ENCODE results near the gene MAP1LC3A.

The MAP1LC3A gene

DNA sequence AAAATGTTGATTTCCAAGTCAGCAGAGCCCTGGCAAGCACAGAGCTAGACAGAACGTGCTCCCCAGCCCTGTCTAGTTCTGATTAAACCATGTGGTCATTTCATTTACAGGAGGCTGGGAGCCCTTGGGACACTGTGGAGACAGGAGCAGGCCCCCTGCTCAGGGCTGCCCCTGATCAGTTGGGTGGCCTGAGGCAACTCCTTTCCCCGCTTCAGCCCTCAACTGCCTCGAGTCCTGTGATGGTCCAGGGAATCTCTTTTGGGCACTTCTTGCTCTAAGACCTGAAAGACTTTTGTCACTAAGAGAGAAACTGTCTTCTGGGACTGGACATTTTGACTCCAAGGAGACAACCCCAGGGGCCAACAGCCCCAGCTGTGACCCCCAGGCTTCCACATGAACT is 28.8 kb upstream of the MAP1LC3A start:
- DNase-seq (ENCODE audit: low read depth, low spot score): no peak

- no peak for DNase-seq (ENCODE audit: low read depth, low spot score)
Measured at GRCh38 chr20:34530342-34530741, 28.2 kb upstream of the MAP1LC3A start.

DNA sequence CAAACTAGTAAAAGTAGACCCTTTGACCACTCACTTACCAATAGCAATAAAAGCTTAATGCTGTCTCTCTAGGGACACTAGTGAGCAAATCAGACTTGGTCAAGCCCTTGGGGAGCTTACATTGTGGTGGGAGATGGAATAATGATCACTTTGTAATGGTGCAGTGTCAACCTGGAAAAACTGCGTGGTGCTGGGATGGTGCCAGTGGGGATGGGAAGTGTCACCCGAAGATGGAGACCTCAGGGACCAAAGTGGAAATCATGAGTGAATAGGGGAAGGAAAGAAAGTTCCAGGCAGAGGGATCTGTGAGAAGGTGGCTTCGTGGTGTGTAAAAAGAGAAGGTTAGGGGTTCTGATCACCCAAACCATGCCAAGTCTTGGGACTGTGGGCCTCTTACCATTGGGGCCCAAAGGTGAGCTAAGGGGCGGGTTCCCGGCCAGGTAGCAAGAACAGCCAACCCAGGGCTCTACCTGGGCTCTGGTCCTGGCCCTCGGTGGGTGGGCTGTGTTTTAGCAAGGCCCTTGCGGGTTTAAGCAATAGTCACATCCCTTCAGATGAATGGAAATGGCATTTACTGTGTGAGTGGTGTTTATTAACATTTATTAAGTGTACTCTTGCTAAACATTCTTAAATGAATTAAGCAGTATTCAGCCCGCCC is 26.8 kb upstream of the MAP1LC3A start:
- DNase-seq (ENCODE audit: low read depth, low spot score): no peak

GRCh38 chr20:34532320-34532719 is 26.2 kb upstream of the MAP1LC3A start:
- DNase-seq (ENCODE audit: low read depth, low spot score): no peak

DNA sequence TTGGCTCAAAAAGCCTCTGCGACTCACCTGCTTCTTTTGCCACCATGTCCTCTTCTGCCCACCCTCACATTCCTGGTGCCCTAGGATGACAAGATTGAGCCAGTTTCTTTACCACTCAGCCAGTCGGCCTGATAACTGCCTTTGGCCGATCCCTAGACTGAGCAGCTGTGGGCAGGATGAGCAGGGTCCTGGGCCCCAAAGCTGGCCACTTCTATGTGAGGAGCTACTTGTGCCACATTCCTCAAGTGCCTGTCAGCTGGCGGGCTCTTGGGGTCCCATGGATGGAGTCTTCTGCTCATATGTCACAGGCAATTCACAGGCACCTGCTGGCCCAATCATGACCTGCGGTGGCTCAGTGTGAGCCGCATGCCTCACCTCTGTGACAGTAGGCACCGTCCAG is 25.8 kb upstream of the MAP1LC3A start:
- DNase-seq (ENCODE audit: low read depth, low spot score): no peak

DNA sequence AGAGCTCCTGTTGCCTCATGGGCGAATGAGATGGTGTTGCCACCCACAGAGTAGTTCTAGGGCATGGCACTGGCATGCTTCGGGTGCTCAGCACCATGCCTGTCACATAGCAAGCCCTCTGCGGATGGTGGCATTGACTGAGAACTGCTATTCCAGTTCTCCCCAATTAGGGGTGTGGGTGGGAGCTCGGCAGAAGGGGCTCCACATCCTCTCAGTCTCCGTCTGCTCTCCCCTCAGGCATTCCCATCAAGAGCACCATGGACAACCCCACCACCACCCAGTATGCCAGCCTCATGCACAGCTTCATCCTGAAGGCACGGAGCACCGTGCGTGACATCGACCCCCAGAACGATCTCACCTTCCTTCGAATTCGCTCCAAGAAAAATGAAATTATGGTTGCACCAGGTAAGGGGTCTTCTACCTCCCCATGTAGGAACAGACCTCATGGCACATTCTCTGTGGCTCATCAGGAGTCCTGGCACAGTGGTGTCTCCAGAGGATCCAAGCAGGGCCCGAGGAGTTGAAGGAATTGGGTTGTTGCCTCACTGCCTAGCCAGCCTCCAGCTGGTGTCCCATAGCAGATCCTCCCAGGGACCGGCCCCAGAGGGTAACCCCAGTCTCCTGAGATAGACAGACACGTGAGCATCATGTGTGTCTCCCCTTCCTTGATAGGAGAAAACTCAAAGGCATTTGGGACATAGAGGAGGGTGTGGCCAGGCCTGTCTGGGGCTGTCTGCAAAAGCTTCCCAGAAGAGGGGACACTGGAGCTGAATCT is 23.9 kb upstream of the MAP1LC3A start:
- no peak for DNase-seq (ENCODE audit: low read depth, low spot score)

DNA sequence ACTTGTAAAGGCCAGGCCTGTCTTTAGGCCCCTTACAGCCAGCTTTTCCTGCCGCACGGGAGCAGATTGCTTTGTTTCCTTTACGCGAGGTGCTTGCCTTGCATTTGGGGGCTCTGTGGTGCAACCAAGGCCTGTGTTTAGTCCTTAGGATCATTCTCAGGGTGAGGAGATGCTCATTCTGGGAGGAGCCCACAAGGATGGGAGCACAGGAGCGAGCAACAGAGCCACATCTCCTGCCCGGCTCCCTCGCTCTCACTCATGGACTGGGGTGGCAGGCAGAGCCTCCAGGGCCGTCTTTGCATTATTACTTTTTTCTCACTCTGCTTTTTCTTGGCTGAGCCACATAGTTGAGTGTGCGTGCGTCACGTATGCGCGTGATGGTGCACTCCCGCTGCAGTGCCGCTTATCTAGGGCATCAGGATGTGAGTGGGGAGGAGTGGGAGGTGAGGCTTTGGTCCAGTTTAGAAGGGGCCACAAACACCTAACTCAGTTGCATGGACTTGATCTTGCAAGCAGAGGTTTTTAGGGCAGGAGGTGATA is 23.1 kb upstream of the MAP1LC3A start:
- DNase-seq (ENCODE audit: low read depth, low spot score): no peak

DNA sequence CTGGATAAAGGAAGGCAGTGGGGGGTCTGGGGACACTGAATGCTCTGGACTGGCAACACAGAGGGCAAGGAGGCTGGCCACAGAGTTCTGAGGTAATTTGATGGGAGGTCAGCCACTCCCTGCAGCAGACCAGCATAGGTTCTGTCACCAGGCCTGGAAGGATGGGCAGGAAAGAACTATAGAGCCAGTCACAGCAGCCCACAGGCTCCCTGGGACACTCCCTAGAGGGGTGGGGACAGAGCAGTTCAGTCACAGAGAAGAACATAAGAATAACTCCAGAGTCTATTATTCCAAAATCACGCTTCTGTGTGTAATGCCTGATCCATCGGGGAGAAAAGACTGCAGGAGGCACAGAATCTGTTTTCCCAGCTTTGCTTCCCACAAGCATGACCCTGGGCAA is 22.7 kb upstream of the MAP1LC3A start:
- no peak for DNase-seq (ENCODE audit: low read depth, low spot score)

GRCh38 chr20:34536798-34537394 is 21.6 kb upstream of the MAP1LC3A start:
- DNase-seq (ENCODE audit: low read depth, low spot score): no peak

DNA sequence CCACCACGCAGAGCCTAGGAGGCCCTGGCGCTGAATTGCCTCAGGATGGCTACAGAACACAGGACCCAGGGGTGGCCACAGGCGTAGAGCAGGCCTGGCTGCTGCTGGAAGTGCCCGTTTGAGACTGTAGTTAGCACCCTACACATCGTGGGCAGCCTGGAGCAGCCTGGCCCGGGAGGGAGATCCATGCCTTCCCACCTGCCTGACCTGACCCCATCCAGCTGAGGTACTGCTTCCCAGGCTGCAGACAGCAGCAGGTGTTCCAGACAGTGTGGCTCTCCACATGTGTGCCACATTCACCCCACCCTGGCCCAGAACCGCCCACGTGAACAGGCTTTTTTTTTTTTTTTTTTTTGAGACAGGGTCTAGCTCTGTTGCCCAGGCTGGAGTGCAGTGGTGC is 20.9 kb upstream of the MAP1LC3A start:
- DNase-seq (ENCODE audit: low read depth, low spot score): no peak

DNA sequence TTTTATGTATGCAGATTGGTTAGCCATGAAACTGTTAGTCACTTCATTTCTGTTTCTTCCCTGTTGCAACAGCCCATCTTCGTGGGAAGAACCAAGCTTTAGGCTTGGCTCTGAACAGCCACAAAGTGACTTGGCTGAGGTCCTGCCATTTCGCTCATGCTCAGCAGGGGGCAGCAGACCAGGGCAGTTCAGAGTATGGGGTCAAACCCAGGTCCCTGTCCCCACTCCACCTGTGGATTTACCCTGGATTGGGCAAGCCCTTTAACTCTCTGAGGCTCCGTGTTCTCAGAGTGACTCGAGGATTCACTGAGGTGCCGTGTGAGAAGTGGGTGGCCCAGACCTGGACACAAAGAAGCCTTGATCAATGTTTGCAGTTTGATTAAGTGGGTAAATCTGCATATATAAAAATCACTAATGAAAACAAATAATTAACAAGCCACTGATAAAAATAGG is 19.8 kb upstream of the MAP1LC3A start:
- no peak for DNase-seq (ENCODE audit: low read depth, low spot score)

GRCh38 chr20:34539756-34540155 is 18.8 kb upstream of the MAP1LC3A start:
- DNase-seq (ENCODE audit: low read depth, low spot score): no peak

GRCh38 chr20:34540596-34541263 is 17.8 kb upstream of the MAP1LC3A start:
- no peak for DNase-seq (ENCODE audit: low read depth, low spot score)

GRCh38 chr20:34541264-34541901 is 17.1 kb upstream of the MAP1LC3A start:
- DNase-seq (ENCODE audit: low read depth, low spot score): no peak

- DNase-seq (ENCODE audit: low read depth, low spot score): no peak
Measured at GRCh38 chr20:34541917-34542316, 16.6 kb upstream of the MAP1LC3A start.

DNA sequence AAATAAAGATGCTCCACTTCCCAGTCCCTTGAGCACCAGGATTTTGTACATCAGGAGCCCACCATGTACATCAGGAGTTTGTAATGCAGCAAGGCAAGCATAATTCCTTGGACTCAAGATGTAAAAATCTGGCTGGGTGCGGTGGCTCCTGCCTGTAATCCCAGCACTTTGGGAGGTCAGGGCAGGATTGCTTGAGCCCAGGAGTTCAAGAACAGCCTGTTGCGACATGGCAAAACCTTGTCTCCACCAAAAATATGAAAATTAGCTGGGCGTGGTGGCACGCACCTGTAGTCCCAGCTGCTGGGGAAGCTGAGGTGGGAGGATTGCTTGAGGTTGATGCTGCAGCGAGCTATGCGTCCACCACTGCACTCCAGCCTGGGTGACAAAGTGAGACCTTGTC is 16.1 kb upstream of the MAP1LC3A start:
- no peak for DNase-seq (ENCODE audit: low read depth, low spot score)

DNA sequence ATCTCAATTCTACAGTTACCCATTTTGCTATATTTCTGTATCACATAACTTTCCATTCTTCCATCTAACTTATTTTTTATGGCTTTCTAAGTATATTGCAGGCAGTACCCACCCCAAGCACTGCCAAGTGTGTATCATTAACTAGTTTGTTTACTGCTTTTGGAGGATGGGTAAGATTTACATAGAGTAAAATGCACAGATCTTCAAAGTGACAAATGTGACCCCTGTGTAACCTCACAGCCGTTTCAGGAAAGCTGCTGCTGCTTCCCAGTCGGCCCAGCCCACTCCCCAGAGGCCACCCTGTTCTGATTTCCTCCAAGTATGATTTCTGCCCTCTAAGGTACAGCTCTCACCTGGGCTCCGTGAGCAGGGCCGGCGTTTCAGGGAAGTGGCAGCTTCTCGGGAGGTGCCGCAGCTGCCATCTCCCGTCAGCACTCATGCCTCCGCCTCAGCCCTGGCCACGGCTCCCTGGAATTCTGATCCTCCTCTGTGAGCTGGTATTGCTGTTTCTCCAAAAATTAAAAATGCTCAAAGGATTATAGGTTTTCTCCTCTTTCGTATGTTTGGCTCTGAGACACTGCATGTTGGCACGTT is 15.0 kb upstream of the MAP1LC3A start:
- no peak for DNase-seq (ENCODE audit: low read depth, low spot score)

GRCh38 chr20:34544109-34544796 is 14.3 kb upstream of the MAP1LC3A start:
- no peak for DNase-seq (ENCODE audit: low read depth, low spot score)

DNA sequence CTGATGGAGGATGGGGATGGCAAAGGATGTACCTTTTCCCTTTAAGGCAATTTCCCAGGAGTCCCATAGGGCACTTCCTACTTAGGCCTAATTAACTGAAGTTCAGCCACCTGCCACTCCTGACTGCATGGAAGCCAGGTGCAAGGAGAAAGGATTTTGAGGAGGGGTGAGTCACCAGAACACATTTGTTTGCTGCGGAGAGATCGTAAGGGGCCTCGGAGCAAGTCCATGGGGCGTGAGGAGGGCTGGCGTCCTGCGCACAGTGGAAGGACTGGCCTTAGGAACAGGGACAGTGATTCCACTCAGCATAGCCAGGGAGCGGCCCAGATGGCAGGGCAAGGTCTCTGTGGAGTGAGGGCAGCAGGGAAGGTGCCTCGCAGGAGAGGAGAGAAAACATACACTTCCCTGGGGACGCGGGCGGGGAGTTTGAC is 11.8 kb upstream of the MAP1LC3A start:
- DNase-seq (ENCODE audit: low read depth, low spot score): no peak

DNA sequence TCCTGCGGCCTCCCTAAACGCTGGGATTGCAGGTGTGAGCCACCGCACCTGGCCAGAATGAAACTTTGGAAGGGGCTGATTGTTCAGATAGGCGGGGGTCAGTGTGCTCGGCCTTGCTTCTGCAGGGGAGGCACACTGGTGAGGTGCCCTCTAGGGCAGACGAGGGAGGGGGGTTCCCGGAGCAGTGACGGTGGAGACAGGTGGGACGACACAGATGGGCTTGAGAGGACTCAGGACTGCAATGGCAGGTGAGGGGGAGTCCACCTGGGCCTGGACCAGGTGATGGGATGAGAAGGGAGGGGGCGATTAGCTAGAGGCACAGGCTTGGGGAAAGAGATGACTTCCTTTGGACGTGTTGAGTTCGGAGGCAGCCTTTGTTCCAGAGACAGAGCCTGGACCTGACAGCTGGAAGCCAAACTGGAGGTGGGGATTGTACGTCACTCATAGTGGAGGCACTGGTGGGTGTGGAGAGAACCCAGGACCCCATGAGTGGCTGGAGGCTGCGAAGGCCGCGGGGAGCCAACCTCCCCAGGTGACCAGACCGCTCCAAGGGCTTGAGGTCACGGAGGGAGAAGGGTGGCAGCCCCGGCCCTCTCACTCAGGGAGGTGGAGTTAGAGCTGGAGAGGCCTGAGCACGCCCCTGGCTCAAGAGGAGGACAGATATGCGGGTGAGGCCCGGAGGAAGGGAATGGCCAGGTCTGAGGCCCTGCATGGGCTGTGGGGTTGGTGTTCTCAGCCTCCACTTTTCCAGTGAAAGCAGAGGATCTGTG is 10.5 kb upstream of the MAP1LC3A start:
- DNase-seq (ENCODE audit: low read depth, low spot score): no peak

Measured in iPS DF 19.7 (cell line).